ENCODE data around the gene TCTN3. TPM values are rescaled to one million over a fixed set of nuclear protein-coding genes. Genes with fewer than 3 reads are reported as not detected.

Gene TCTN3
- total RNA-seq, 6 experiments from 2014 or later: 52.9 to 70.9 (median 61.6) TPM

- Mint-ChIP-seq H3K4me1 (ENCODE audit: low read depth) (peaks cover 13% of the 10 kb centered on the region), H3K9me3 (no peaks in the 10 kb centered on the region), H3K36me3 (ENCODE audit: low read depth) (no peaks in the 10 kb centered on the region; the same call in 1 of the 2 replicates), H3K27me3 (ENCODE audit: insufficient read depth) (peaks cover 4% of the 10 kb centered on the region; the same call in 1 of the 2 replicates), H3K27ac (peak overlapping the region; percentile 78), H3K4me3 (no peak overlapping the region)
- no peak for TF ChIP-seq CTCF (IDR thresholded peaks at IDR 0.05)
- DNase-seq: peak; percentile 72
These were observed 33.4 kb downstream of the TCTN3 start for GRCh38 chr10:95660283-95660682.

DNA sequence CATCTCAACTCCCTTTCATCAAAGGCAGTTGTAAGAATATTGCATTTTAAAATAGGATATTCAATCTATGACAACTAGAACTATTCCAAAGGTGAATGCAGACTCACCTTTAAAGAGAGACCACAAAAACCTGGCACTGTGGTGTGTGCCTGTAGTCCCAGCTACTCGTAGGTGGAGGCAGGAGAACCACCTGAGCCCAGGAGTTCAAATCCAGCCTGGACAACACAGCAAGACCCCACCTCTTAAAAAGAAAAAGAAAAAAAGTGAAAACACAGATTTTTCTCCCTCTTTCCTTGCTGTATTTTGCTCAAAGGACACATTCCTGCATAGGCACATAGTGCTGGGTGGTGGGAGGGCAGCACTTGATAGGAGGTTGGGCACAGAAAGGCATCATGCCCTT is 36.5 kb downstream of the TCTN3 start:
- Mint-ChIP-seq H3K9me3 (no peaks in the 10 kb centered on the region), H3K4me3 (peak overlapping the region; percentile 98), H3K4me1 (ENCODE audit: low read depth) (peaks cover 36% of the 10 kb centered on the region), H3K36me3 (ENCODE audit: low read depth) (peaks cover 16% of the 10 kb centered on the region), H3K27me3 (ENCODE audit: insufficient read depth) (peaks cover 4% of the 10 kb centered on the region; the same call in 1 of the 2 replicates), H3K27ac (peak overlapping the region; percentile 95)
- no peak for DNase-seq
- TF ChIP-seq CTCF (IDR thresholded peaks at IDR 0.05): no peak

- Mint-ChIP-seq H3K27me3 (ENCODE audit: insufficient read depth) (peaks cover 4% of the 10 kb centered on the region; the same call in 1 of the 2 replicates), H3K27ac (peak within 1 kb of the TSS; percentile 95), H3K4me1 (ENCODE audit: low read depth) (peaks cover 36% of the 10 kb centered on the region), H3K36me3 (ENCODE audit: low read depth) (peaks cover 23% of the 10 kb centered on the region), H3K4me3 (peak within 1 kb of the TSS; percentile 98), H3K9me3 (peaks cover 4% of the 10 kb centered on the region)
- peak; percentile 77 for DNase-seq
- TF ChIP-seq CTCF (IDR thresholded peaks at IDR 0.05): no peak
These were observed 37.2 kb downstream of the TCTN3 start, which contains the start of gene ALDH18A1 for GRCh38 chr10:95656291-95657164. Gene ALDH18A1 (minus strand): TSS chr10:95656711. CDS start chr10:95653377, 3,334 bp downstream.

DNA sequence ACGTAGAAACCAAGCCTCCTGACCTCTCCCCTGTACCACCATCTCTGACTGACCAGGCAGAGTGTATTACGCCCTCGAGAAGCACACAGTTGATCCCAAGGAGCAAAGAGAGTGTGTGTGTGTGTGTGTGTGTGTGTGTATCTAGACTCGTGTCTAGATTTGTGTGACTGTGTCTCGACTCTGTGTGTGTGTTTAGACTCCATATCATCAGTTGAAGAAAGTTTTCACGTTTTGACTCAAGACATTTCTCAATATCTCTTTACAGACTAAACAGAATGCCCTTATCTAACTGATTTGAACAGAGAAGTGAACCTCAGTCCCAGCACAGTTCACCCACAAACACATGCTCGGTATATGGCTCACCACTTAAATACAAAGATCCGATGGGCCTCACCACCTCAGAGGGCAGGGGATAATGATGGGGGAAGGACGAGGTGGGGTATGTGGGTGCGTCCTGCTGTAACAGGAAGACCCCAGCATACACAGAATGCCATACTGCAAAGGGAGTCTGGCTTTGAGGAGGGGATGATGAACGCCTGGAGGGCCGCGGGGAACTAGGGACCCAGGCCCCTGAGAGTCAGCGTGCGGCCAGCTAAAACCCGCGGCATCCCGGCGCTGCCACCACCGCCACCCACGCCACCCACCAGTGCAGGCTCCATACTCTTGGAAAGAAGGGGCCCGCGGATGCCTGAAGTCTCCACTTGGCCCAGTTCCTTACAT is 38.0 kb downstream of the TCTN3 start:
- Mint-ChIP-seq H3K4me3 (peak overlapping the region; percentile 98), H3K9me3 (peaks cover 7% of the 10 kb centered on the region), H3K36me3 (ENCODE audit: low read depth) (peaks cover 31% of the 10 kb centered on the region), H3K27ac (peak overlapping the region; percentile 95), H3K4me1 (ENCODE audit: low read depth) (peaks cover 36% of the 10 kb centered on the region), H3K27me3 (ENCODE audit: insufficient read depth) (peaks cover 4% of the 10 kb centered on the region; the same call in 1 of the 2 replicates)
- peak; percentile 22 for DNase-seq
- TF ChIP-seq CTCF (IDR thresholded peaks at IDR 0.05): no peak

DNA sequence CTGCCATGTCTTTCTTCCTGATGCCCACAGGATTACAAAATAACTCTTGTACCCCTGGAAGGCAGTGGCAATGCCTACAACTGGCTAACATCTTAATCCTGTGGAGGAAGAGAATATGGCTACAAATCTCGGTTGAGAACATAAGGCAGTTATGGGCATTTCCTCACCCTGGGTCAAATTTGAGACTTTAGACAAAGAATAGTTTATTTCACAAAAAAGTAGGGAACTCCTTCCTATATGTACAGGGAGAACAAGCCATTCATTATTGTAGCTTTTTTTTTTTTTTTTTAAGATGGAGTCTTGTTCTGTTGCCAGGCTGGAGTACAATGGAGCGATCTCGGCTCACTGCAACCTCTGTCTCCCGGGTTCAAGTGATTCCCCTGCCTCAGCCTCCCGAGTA is 39.8 kb downstream of the TCTN3 start:
- TF ChIP-seq CTCF (IDR thresholded peaks at IDR 0.05): no peak
- DNase-seq: no peak
- Mint-ChIP-seq H3K4me3 (no peak overlapping the region), H3K9me3 (peaks cover 7% of the 10 kb centered on the region), H3K4me1 (ENCODE audit: low read depth) (peaks cover 34% of the 10 kb centered on the region), H3K36me3 (ENCODE audit: low read depth) (peaks cover 41% of the 10 kb centered on the region), H3K27me3 (ENCODE audit: insufficient read depth) (peaks cover 4% of the 10 kb centered on the region; the same call in 1 of the 2 replicates), H3K27ac (peak overlapping the region; percentile 24; the same call in 1 of the 2 replicates)

Measured in HFFc6 (cell line).